ENCODE data around the gene SMARCB1. TPM values are rescaled to one million over a fixed set of nuclear protein-coding genes. Genes with fewer than 3 reads are reported as not detected.

SMARCB1 gene
- total RNA-seq, 2 donors from 2014 or later = 136 to 148 TPM

DNA sequence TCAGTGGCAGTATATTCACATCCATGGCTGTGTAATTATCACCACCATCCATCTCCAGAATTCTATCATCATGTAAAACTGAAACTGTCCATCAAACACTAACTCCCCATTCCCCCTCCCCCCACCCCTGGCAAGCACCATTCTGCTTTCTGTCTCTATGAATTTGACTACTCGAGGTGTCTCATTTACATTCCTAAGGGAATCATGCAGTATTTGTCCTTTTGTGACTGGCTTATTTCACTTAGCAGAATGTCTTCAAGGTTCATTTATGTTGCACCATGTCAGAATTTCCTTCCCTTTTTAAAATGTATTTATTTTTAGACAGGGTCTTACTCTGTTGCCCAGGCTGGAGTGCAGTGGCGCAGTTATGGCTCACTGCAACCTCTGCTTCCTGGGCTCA is 31.8 kb downstream of the SMARCB1 start:
- H3K4me1 Mint-ChIP-seq = no peaks in the 10 kb centered on the region
- WGBS, 2 experiments (ENCODE audit: insufficient coverage in 1 of 2, insufficient read length in 1 of 2) = 93 to 95% methylated on average over 2 of the region's 2 CpGs
- no peaks in the 10 kb centered on the region for H3K4me1 ChIP-seq (ENCODE audit: control insufficient read depth, insufficient read depth, low read length)

DNA sequence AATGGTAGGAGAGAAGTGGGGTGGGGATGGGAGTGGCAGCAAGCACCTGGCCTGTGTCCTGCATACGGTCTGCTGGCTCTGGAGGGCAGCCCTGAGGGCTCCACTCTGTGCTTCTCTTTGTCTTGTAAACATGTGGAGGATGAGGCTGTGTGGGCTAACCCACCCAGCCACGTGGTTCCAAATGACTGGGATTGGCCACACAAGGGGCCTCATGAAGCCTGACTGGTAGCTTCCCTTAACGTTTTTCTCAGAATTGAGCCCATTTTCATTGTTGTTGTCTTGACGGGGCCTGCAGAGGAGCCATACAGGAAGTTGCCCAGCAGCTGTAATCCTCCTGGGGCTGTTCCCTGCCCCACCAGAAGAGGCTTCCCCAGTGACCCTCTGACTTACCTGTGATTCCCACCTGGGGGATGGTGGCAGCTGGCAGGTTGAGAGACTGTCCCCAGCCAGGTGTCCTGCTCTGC is 34.0 kb downstream of the SMARCB1 start:
- Mint-ChIP-seq H3K4me3 (no peak overlapping the region), H3K4me1 (no peaks in the 10 kb centered on the region), H3K27me3 (ENCODE audit: insufficient read depth) (no peaks in the 10 kb centered on the region), H3K27ac (peak overlapping the region; percentile 61), H3K36me3 (ENCODE audit: low read depth) (peaks cover 89% of the 10 kb centered on the region), H3K9me3 (no peaks in the 10 kb centered on the region)
- H3K36me3 ChIP-seq (ENCODE audit: control insufficient read depth, insufficient read depth, low read length) = peaks cover 82% of the 10 kb centered on the region
- H3K27me3 ChIP-seq (ENCODE audit: control insufficient read depth, insufficient read depth, low read length, poor library complexity, severe bottlenecking) = no peaks in the 10 kb centered on the region
- peak; percentile 55 for DNase-seq
- H3K9me3 ChIP-seq (ENCODE audit: control insufficient read depth, low read length) = no peaks in the 10 kb centered on the region
- WGBS, 2 experiments (ENCODE audit: insufficient coverage in 1 of 2, insufficient read length in 1 of 2) = 80 to 81% methylated on average over 3 to 4 of the region's 4 CpGs
- TF ChIP-seq, protein P1, sequence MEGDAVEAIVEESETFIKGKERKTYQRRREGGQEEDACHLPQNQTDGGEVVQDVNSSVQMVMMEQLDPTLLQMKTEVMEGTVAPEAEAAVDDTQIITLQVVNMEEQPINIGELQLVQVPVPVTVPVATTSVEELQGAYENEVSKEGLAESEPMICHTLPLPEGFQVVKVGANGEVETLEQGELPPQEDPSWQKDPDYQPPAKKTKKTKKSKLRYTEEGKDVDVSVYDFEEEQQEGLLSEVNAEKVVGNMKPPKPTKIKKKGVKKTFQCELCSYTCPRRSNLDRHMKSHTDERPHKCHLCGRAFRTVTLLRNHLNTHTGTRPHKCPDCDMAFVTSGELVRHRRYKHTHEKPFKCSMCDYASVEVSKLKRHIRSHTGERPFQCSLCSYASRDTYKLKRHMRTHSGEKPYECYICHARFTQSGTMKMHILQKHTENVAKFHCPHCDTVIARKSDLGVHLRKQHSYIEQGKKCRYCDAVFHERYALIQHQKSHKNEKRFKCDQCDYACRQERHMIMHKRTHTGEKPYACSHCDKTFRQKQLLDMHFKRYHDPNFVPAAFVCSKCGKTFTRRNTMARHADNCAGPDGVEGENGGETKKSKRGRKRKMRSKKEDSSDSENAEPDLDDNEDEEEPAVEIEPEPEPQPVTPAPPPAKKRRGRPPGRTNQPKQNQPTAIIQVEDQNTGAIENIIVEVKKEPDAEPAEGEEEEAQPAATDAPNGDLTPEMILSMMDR (conservative IDR thresholded peaks at IDR 0.05) = no peak
- H3K9ac ChIP-seq (ENCODE audit: extremely low read depth, low read length, poor library complexity, severe bottlenecking) = no peak overlapping the region
- H3K4me1 ChIP-seq (ENCODE audit: control insufficient read depth, insufficient read depth, low read length) = no peaks in the 10 kb centered on the region
- H3K27ac ChIP-seq (ENCODE audit: low read depth, low read length) = no peak overlapping the region
- H3K4me3 ChIP-seq (ENCODE audit: low read length) = no peak overlapping the region

More for the DNA sequence above, 31.8 kb downstream of the SMARCB1 start:
- Mint-ChIP-seq H3K27ac (no peak overlapping the region), H3K36me3 (ENCODE audit: low read depth) (peaks cover 88% of the 10 kb centered on the region), H3K9me3 (no peaks in the 10 kb centered on the region), H3K27me3 (ENCODE audit: insufficient read depth) (no peaks in the 10 kb centered on the region), H3K4me3 (no peak overlapping the region)
- DNase-seq = no peak
- Histone ChIP-seq H3K27ac (ENCODE audit: low read depth, low read length) (no peak overlapping the region), H3K4me3 (ENCODE audit: low read length) (no peak overlapping the region), H3K9me3 (ENCODE audit: control insufficient read depth, low read length) (no peaks in the 10 kb centered on the region), H3K36me3 (ENCODE audit: control insufficient read depth, insufficient read depth, low read length) (peaks cover 76% of the 10 kb centered on the region), H3K9ac (ENCODE audit: extremely low read depth, low read length, poor library complexity, severe bottlenecking) (no peak overlapping the region), H3K27me3 (ENCODE audit: control insufficient read depth, insufficient read depth, low read length, poor library complexity, severe bottlenecking) (no peaks in the 10 kb centered on the region)
- TF ChIP-seq, protein P1 (conservative IDR thresholded peaks at IDR 0.05) = no peak

DNA sequence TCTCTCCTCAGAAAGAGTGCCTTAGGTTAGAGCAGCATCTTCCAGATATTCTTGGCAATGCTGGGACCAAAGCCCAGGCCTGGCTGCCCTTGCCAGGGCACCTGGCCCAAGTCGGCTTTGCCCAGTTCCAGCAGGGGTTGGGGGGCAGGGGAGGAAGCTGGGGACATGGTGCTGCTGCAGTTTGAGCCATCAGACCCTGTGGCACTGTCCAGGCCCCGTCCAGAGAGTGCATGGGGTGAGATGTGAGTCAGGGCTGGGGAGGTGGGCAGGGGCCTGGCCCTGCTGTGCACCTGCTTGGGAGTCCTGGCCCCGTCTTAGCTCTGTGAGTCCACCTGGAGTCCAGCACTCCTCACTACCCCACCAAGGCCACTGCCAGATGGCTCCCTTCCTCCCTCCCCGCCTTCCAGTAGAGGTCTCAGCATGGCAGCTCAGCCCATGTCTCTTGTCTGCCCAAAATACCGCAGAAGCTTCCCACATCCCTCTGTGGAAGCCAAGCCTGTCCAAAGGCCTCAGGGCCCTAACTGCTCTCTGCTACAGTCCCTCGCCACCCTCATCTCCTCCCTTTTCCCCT is 35.4 kb downstream of the SMARCB1 start:
- Histone ChIP-seq H3K27me3 (ENCODE audit: control insufficient read depth, insufficient read depth, low read length, poor library complexity, severe bottlenecking) (no peaks in the 10 kb centered on the region), H3K9ac (ENCODE audit: extremely low read depth, low read length, poor library complexity, severe bottlenecking) (no peak overlapping the region), H3K9me3 (ENCODE audit: control insufficient read depth, low read length) (no peaks in the 10 kb centered on the region), H3K4me1 (ENCODE audit: control insufficient read depth, insufficient read depth, low read length) (no peaks in the 10 kb centered on the region), H3K27ac (ENCODE audit: low read depth, low read length) (no peak overlapping the region), H3K4me3 (ENCODE audit: low read length) (no peak overlapping the region), H3K36me3 (ENCODE audit: control insufficient read depth, insufficient read depth, low read length) (peaks cover 80% of the 10 kb centered on the region)
- 77 to 95% methylated on average over 3 to 6 of the region's 6 CpGs for WGBS, 2 experiments (ENCODE audit: insufficient coverage in 1 of 2, insufficient read length in 1 of 2)
- TF ChIP-seq, protein P1 (conservative IDR thresholded peaks at IDR 0.05) = no peak
- Mint-ChIP-seq H3K4me1 (no peaks in the 10 kb centered on the region), H3K27ac (peak overlapping the region; percentile 79), H3K4me3 (no peak overlapping the region), H3K36me3 (ENCODE audit: low read depth) (peaks cover 84% of the 10 kb centered on the region), H3K9me3 (no peaks in the 10 kb centered on the region), H3K27me3 (ENCODE audit: insufficient read depth) (no peaks in the 10 kb centered on the region)
- DNase-seq = no peak

All from endodermal cell (in vitro differentiated cells).